Naive thymus-derived CD4-positive, alpha-beta T cell (primary cell): ENCODE results near the gene WFDC1. TPM values are rescaled to one million over a fixed set of nuclear protein-coding genes. Genes with fewer than 3 reads are reported as not detected.
"Not testable (repeated sequence)": the region's sequence is repeated elsewhere in the genome, so short reads cannot be mapped to it uniquely, and the experiment has no call there.

Experiments used
- ATAC-seq: fragments of 150-1000 bp; cut with Tn5 transposase; 2 replicates; pipeline ENCODE4 v1.10.0; 2021; ENCODE audit warnings: mild to moderate bottlenecking, moderate library complexity
- CTCF ChIA-PET: fragments of 350-600 bp; sonication (Branson Sonifier 250); formaldehyde crosslinking; loops from one replicate; lab custom pipeline; 2021; ENCODE audit warnings: antibody characterized with exemption; lab: Charles Lee
- POLR2A ChIA-PET: fragments of 350-600 bp; sonication (Branson Sonifier 250); formaldehyde crosslinking; loops from one replicate; lab custom pipeline; 2021; ENCODE audit warnings: antibody characterized with exemption, inconsistent platforms; lab: Charles Lee
- DNase-seq, 9 donors: peaks; one replicate each; pipeline versions ENCODE4 v3.0.0 to v3.0.0-alpha.2; 2020 to 2022; ENCODE audit warnings: mixed read lengths in 1 of 9
- H3K27ac ChIP-seq: one replicate; pipeline ENCODE4 v1.7.0; 2013; ENCODE audit warnings: mild to moderate bottlenecking, low read depth, low read length, moderate library complexity
- H3K27me3 ChIP-seq, 2 donors: one replicate each; pipeline ENCODE4 v1.7.0; 2013; ENCODE audit warnings: low read length in 2 of 2, mild to moderate bottlenecking in 2 of 2, moderate library complexity in 2 of 2; ENCODE audit not compliant: control insufficient read depth in 2 of 2, insufficient read depth in 2 of 2
- H3K36me3 ChIP-seq, 3 experiments: 1 replicate in 2 of 3; 2 replicates in 1 of 3; pipeline ENCODE4 v1.7.0; 2013; ENCODE audit warnings: low read length in 3 of 3, mild to moderate bottlenecking in 3 of 3, moderate library complexity in 1 of 3; ENCODE audit not compliant: insufficient read depth in 3 of 3, control insufficient read depth in 2 of 3
- H3K4me1 ChIP-seq, 2 donors: one replicate each; pipeline ENCODE4 v1.7.0; 2013; ENCODE audit warnings: low read length in 2 of 2, mild to moderate bottlenecking in 2 of 2, moderate library complexity in 1 of 2; ENCODE audit not compliant: control insufficient read depth in 2 of 2, insufficient read depth in 2 of 2
- H3K4me3 ChIP-seq: 2 replicates; pipeline ENCODE4 v1.7.0; 2013; ENCODE audit warnings: mild to moderate bottlenecking, low read length
- H3K9me3 ChIP-seq, 3 experiments: 1 replicate in 2 of 3; 2 replicates in 1 of 3; pipeline ENCODE4 v1.7.0; 2013; ENCODE audit warnings: low read length in 3 of 3; ENCODE audit not compliant: control insufficient read depth in 2 of 3
- H3K27ac Mint-ChIP-seq, 9 donors: one replicate each; pipeline ENCODE4 v1.8.0; 2020 to 2022; ENCODE audit warnings: mixed read lengths in 9 of 9, mild to moderate bottlenecking in 8 of 9, moderate library complexity in 5 of 9, inconsistent platforms in 2 of 9
- H3K27me3 Mint-ChIP-seq, 5 donors: one replicate each; pipeline ENCODE4 v1.8.0; 2021 to 2022; ENCODE audit warnings: mixed read lengths in 5 of 5, mild to moderate bottlenecking in 1 of 5
- H3K36me3 Mint-ChIP-seq, 5 donors: one replicate each; pipeline ENCODE4 v1.8.0; 2020 to 2022; ENCODE audit warnings: mixed read lengths in 5 of 5, mild to moderate bottlenecking in 3 of 5, inconsistent platforms in 1 of 5
- H3K4me1 Mint-ChIP-seq, 7 donors: one replicate each; pipeline ENCODE4 v1.8.0; 2020 to 2022; ENCODE audit warnings: mixed read lengths in 7 of 7, mild to moderate bottlenecking in 3 of 7, inconsistent platforms in 1 of 7
- H3K4me3 Mint-ChIP-seq, 10 donors: one replicate each; pipeline ENCODE4 v1.8.0; 2020 to 2022; ENCODE audit warnings: mild to moderate bottlenecking in 10 of 10, mixed read lengths in 10 of 10, moderate library complexity in 6 of 10, inconsistent platforms in 2 of 10
- H3K9me3 Mint-ChIP-seq, 11 donors: one replicate each; pipeline ENCODE4 v1.8.0; 2020 to 2022; ENCODE audit warnings: mixed read lengths in 11 of 11, mild to moderate bottlenecking in 4 of 11, inconsistent platforms in 1 of 11, moderate library complexity in 1 of 11
- intact Hi-C, 2 donors: fragments of 100-400 bp; cut with micrococcal nuclease; formaldehyde crosslinking; loops; one replicate each; pipeline ENCODE4 v1.15.1; 2023
- polyA plus RNA-seq, 2 donors: library from polyadenylated mRNA; unstranded; fragments of 300-500 nt; fragmentation: Illumina TruSeq; gene quantifications; one replicate each; pipeline ENCODE4 v1.2.3, GENCODE V29; 2021
- total RNA-seq, 6 experiments: library from RNA in 5 of 6; stranded (reverse) in 5 of 6; gene quantifications; 1 replicate in 5 of 6; 2 replicates in 1 of 6; pipeline ENCODE4 v1.2.3 and lab custom pipeline; 2021 to 2026

Gene WFDC1
- total and polyA plus RNA-seq, 7 experiments from 2014 or later = not detected

DNA sequence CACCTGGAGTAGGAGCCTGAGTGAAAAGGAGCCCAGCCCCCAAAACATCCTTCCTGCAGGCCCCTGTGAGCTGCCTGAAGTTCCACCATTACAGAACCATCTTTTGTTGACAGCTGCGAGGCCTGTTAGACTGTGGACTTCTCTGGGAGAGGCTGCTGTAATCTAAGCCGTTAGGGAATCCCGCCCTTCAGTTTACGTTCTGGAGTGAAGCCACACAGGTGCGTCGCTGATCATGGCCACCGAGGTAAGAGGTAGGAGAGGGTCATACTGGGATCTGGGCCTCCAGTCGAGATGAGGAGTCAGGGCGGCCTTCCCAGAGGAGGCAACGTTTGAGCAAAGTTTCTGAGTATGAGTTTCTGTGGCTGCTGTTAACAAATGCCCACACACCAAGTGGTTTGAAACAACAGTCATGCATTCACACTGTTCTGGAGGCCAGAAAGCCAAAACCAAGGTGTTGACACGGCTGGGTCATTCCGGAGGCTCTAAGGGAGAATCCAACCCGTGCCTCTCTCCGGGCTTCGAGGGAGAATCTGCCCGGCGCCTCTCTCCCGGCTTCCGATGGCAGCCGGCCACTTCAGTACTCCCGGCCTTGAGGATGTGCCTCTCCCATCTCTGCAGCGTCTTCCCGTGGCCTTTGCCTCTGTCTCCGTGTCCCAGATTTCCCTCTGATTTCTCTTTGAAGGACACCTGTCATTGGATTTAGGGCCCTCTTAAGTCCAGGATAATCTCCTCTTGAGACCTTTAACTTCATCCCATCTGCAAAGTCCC is 47.0 kb downstream of the WFDC1 start:
- ChIA-PET CTCF (interaction anchor here (0.6 kb wide), 1 partner anchor 412 kb away, joined by 3 read pairs; no protein-coding TSS in a partner anchor), POLR2A (no interaction called here)
- Histone ChIP-seq H3K4me1 (no peaks in the 10 kb centered on the region), H3K27ac (no peak overlapping the region), H3K27me3 (no peaks in the 10 kb centered on the region), H3K4me3 (no peak overlapping the region), H3K36me3 (no peaks in the 10 kb centered on the region), H3K9me3 (no peaks in the 10 kb centered on the region)
- Mint-ChIP-seq H3K9me3 (peaks cover 0 to 10% (median 6%) of the 10 kb centered on the region in 11 donors), H3K27ac (no peak overlapping the region), H3K4me3 (no peak overlapping the region), H3K4me1 (peaks cover 0 to under 1% (median 0%) of the 10 kb centered on the region in 7 donors), H3K36me3 (no peaks in the 10 kb centered on the region), H3K27me3 (peaks cover 0 to 5% (median 0%) of the 10 kb centered on the region in 5 donors)
- DNase-seq (no peak), ATAC-seq (no peak)
- intact Hi-C loops = no loop called here

DNA sequence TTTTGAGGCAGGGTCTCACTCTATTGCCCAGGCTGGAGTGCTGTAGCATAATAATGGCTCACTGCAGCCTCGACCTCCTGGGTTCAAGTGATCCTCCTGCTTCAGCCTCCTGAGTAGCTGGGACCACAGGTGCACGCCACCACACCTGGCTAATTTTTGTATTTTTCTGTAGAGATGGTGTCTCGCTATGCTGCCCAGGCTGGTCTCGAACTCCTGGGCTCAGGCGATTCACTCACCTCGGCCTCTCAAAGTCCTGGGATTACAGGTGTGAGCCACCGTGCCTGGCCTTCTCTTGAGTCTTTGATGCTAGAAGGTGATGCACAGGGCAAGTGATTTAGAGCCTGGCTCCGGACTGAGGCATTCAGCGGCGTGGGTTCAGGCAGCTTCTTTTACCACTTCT is 49.1 kb downstream of the WFDC1 start:
- H3K27me3 ChIP-seq, H3K36me3 Mint-ChIP-seq, H3K27ac ChIP-seq, intact Hi-C loops, H3K27ac Mint-ChIP-seq, H3K27me3 Mint-ChIP-seq, H3K9me3 ChIP-seq, H3K4me1 Mint-ChIP-seq, H3K4me3 ChIP-seq, ATAC-seq, H3K4me3 Mint-ChIP-seq, H3K9me3 Mint-ChIP-seq, POLR2A ChIA-PET, H3K36me3 ChIP-seq, H3K4me1 ChIP-seq, DNase-seq: not testable (repeated sequence)
- CTCF ChIA-PET = interaction anchor here (0.6 to 0.7 kb wide), 2 partner anchors 86 to 168 kb away, joined by 3 read pairs; no protein-coding TSS in a partner anchor

DNA sequence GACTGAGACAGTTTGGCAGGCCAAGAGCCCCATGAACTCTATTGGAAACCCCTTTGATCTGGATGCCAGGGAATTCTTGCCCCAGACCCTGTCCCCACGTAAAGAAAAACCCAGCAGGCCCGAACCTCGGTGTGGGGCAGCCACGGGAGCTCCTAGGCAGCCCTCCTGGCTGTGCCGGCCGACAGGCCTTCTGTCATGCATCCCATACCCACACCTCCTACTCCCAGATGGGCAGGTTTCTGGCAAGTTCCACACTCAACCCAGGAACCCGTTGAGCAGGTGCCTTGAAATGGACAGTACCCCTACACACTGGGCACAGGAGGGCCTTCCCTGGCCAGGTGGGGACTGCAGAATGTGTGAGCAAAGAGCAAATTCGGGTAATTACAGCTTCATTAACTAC is 50.1 kb downstream of the WFDC1 start:
- H3K27ac ChIP-seq = no peak overlapping the region
- DNase-seq (no peak), ATAC-seq (no peak)
- peaks cover 0 to 3% (median 0%) of the 10 kb centered on the region in 7 donors for H3K4me1 Mint-ChIP-seq
- H3K27ac Mint-ChIP-seq = no peak overlapping the region
- H3K36me3 ChIP-seq = no peaks in the 10 kb centered on the region
- H3K9me3 Mint-ChIP-seq = peaks cover 0 to 2% (median 0%) of the 10 kb centered on the region in 11 donors
- no peak overlapping the region for H3K4me3 Mint-ChIP-seq
- H3K27me3 Mint-ChIP-seq = peaks cover 0 to 11% (median 0%) of the 10 kb centered on the region in 5 donors
- H3K9me3 ChIP-seq = no peaks in the 10 kb centered on the region
- no peaks in the 10 kb centered on the region for H3K4me1 ChIP-seq
- POLR2A ChIA-PET = no interaction called here
- CTCF ChIA-PET = no interaction called here
- H3K27me3 ChIP-seq = no peaks in the 10 kb centered on the region
- H3K4me3 ChIP-seq = no peak overlapping the region
- no peaks in the 10 kb centered on the region for H3K36me3 Mint-ChIP-seq
- intact Hi-C loops = no loop called here

DNA sequence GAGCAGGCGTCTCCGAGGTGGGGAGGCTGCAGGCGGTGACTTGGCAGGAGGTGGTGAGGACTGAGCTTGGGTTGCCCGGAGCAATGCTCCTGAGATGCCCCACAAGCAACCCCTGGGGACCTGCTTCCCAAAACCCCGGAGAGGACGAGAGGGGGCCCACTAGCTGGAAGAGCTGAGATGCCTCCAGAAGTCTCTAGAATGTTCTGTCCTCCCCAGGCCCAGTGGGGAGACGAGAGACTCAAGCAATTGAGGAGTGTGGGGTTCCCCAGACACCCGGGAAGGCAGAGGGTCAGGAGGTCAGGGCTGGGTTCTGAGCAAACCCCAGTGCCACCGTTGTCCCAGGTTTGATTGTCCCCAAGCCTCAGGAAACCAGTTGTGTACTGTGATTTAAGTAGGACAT is 52.5 kb downstream of the WFDC1 start:
- no peaks in the 10 kb centered on the region for H3K36me3 ChIP-seq
- ChIA-PET POLR2A (no interaction called here), CTCF (no interaction called here)
- DNase-seq (no peak), ATAC-seq (no peak)
- H3K4me1 ChIP-seq = no peaks in the 10 kb centered on the region
- Mint-ChIP-seq H3K9me3 (peaks cover 0 to 2% (median 0%) of the 10 kb centered on the region in 11 donors), H3K4me3 (no peak overlapping the region), H3K4me1 (peaks cover 0 to 3% (median 0%) of the 10 kb centered on the region in 7 donors), H3K27me3 (peaks cover 0 to 14% (median 4%) of the 10 kb centered on the region in 5 donors), H3K36me3 (no peaks in the 10 kb centered on the region), H3K27ac (no peak overlapping the region)
- intact Hi-C loops = no loop called here
- H3K27me3 ChIP-seq = no peaks in the 10 kb centered on the region
- no peak overlapping the region for H3K4me3 ChIP-seq
- H3K9me3 ChIP-seq = no peaks in the 10 kb centered on the region
- no peak overlapping the region for H3K27ac ChIP-seq

DNA sequence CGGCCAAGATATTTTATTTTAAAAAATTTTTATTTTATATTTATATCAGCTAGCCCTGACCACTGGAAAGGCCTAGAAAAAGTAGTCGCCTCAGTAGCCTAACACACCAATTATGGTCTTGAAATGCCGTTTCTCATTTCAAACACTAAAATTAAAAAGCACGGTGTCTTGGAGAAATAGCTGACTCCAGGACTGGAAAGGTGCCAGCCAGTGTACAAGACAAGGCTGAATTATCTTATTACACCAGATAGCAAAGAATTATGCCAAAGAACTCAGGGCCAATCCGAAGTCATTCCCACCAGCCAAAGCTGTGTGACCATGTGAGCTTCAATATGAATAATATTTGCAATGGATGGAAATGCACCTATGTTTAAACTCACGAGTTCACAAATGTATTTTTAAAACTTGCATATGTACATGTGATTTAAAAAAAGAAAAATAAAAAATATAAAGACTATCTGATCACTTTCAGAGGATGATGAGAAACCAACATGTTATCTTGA is 53.8 kb downstream of the WFDC1 start:
- Mint-ChIP-seq H3K27ac (no peak overlapping the region), H3K9me3 (peaks cover 0 to 2% (median 0%) of the 10 kb centered on the region in 11 donors), H3K4me3 (no peak overlapping the region), H3K4me1 (peaks cover 0 to 3% (median 0%) of the 10 kb centered on the region in 7 donors), H3K36me3 (no peaks in the 10 kb centered on the region), H3K27me3 (peaks cover 0 to 18% (median 8%) of the 10 kb centered on the region in 5 donors)
- H3K36me3 ChIP-seq = no peaks in the 10 kb centered on the region
- intact Hi-C loops = no loop called here
- no peaks in the 10 kb centered on the region for H3K27me3 ChIP-seq
- POLR2A ChIA-PET = no interaction called here
- no peaks in the 10 kb centered on the region for H3K4me1 ChIP-seq
- ATAC-seq = no peak
- H3K27ac ChIP-seq = no peak overlapping the region
- no peaks in the 10 kb centered on the region for H3K9me3 ChIP-seq
- no peak for DNase-seq
- no peak overlapping the region for H3K4me3 ChIP-seq
- CTCF ChIA-PET = no interaction called here

DNA sequence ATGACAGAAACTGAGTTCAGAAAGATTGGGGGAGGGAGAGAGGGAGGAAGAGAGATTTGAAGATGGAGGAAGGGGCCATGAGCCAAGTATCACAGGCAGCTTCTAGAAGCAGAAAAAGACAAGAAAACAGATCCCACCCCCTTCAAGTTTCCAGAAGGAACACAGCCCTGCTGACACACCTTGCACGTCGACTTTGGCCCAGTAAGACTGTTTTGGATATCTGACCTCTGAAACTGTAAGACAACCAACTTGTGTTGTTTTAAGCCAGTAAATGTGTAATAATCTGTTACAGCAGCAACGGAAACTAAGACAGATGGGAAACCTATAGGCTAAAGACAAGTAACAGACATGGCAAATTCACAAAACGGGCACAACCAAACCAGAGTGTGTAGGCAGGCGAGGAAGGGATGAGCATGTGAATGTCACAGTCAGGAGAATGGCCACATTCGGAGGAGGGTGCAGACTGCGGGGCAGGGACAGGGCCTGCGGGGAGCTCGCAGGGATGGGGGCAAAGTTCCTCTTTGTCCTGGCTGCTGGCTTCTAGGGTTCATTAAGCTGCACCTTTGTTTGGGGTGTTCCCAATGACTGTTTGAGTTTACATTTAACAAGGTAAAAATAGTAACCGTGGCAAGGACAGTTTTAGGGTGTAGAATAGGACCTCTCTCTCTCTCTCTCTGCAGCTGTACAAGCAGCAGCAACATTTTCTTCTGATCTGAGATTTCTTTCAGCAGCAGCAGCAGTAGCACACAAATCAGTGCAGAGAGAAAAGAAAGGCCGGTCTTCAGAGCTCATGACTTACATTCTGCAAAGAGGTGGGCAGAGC is 55.4 kb downstream of the WFDC1 start:
- Histone ChIP-seq H3K4me1 (no peaks in the 10 kb centered on the region), H3K27ac (no peak overlapping the region), H3K36me3 (no peaks in the 10 kb centered on the region), H3K27me3 (no peaks in the 10 kb centered on the region), H3K9me3 (no peaks in the 10 kb centered on the region), H3K4me3 (no peak overlapping the region)
- no peaks in the 10 kb centered on the region for H3K36me3 Mint-ChIP-seq
- peaks cover 0 to 3% (median 0%) of the 10 kb centered on the region in 7 donors for H3K4me1 Mint-ChIP-seq
- H3K4me3 Mint-ChIP-seq = no peak overlapping the region
- no peak for DNase-seq
- peaks cover 0 to 2% (median 0%) of the 10 kb centered on the region in 11 donors for H3K9me3 Mint-ChIP-seq
- intact Hi-C loops = no loop called here
- H3K27ac Mint-ChIP-seq = no peak overlapping the region
- peaks cover 0 to 18% (median 8%) of the 10 kb centered on the region in 5 donors for H3K27me3 Mint-ChIP-seq
- ATAC-seq = no peak
- POLR2A ChIA-PET = no interaction called here
- CTCF ChIA-PET = no interaction called here
